Naive thymus-derived CD4-positive, alpha-beta T cell (primary cell): Measurements from ENCODE around the gene PTPN13. TPM values are rescaled to one million over a fixed set of nuclear protein-coding genes. Genes with fewer than 3 reads are reported as not detected.

ENCODE experiments used
- ATAC-seq: fragments of 150-1000 bp; cut with Tn5 transposase; 2 replicates; pipeline ENCODE4 v1.10.0; 2021; ENCODE audit warnings: mild to moderate bottlenecking, moderate library complexity
- CTCF ChIA-PET: fragments of 350-600 bp; sonication (Branson Sonifier 250); formaldehyde crosslinking; loops from one replicate; lab custom pipeline; 2021; ENCODE audit warnings: antibody characterized with exemption; lab: Charles Lee
- POLR2A ChIA-PET: fragments of 350-600 bp; sonication (Branson Sonifier 250); formaldehyde crosslinking; loops from one replicate; lab custom pipeline; 2021; ENCODE audit warnings: antibody characterized with exemption, inconsistent platforms; lab: Charles Lee
- DNase-seq, 9 donors: peaks; one replicate each; pipeline versions ENCODE4 v3.0.0 to v3.0.0-alpha.2; 2020 to 2022; ENCODE audit warnings: mixed read lengths in 1 of 9
- H3K27ac ChIP-seq: one replicate; pipeline ENCODE4 v1.7.0; 2013; ENCODE audit warnings: mild to moderate bottlenecking, low read depth, low read length, moderate library complexity
- H3K27me3 ChIP-seq, 2 donors: one replicate each; pipeline ENCODE4 v1.7.0; 2013; ENCODE audit warnings: low read length in 2 of 2, mild to moderate bottlenecking in 2 of 2, moderate library complexity in 2 of 2; ENCODE audit not compliant: control insufficient read depth in 2 of 2, insufficient read depth in 2 of 2
- H3K36me3 ChIP-seq, 3 experiments: 1 replicate in 2 of 3; 2 replicates in 1 of 3; pipeline ENCODE4 v1.7.0; 2013; ENCODE audit warnings: low read length in 3 of 3, mild to moderate bottlenecking in 3 of 3, moderate library complexity in 1 of 3; ENCODE audit not compliant: insufficient read depth in 3 of 3, control insufficient read depth in 2 of 3
- H3K4me1 ChIP-seq, 2 donors: one replicate each; pipeline ENCODE4 v1.7.0; 2013; ENCODE audit warnings: low read length in 2 of 2, mild to moderate bottlenecking in 2 of 2, moderate library complexity in 1 of 2; ENCODE audit not compliant: control insufficient read depth in 2 of 2, insufficient read depth in 2 of 2
- H3K4me3 ChIP-seq: 2 replicates; pipeline ENCODE4 v1.7.0; 2013; ENCODE audit warnings: mild to moderate bottlenecking, low read length
- H3K9me3 ChIP-seq, 3 experiments: 1 replicate in 2 of 3; 2 replicates in 1 of 3; pipeline ENCODE4 v1.7.0; 2013; ENCODE audit warnings: low read length in 3 of 3; ENCODE audit not compliant: control insufficient read depth in 2 of 3
- H3K27ac Mint-ChIP-seq, 9 donors: one replicate each; pipeline ENCODE4 v1.8.0; 2020 to 2022; ENCODE audit warnings: mixed read lengths in 9 of 9, mild to moderate bottlenecking in 8 of 9, moderate library complexity in 5 of 9, inconsistent platforms in 2 of 9
- H3K27me3 Mint-ChIP-seq, 5 donors: one replicate each; pipeline ENCODE4 v1.8.0; 2021 to 2022; ENCODE audit warnings: mixed read lengths in 5 of 5, mild to moderate bottlenecking in 1 of 5
- H3K36me3 Mint-ChIP-seq, 5 donors: one replicate each; pipeline ENCODE4 v1.8.0; 2020 to 2022; ENCODE audit warnings: mixed read lengths in 5 of 5, mild to moderate bottlenecking in 3 of 5, inconsistent platforms in 1 of 5
- H3K4me1 Mint-ChIP-seq, 7 donors: one replicate each; pipeline ENCODE4 v1.8.0; 2020 to 2022; ENCODE audit warnings: mixed read lengths in 7 of 7, mild to moderate bottlenecking in 3 of 7, inconsistent platforms in 1 of 7
- H3K4me3 Mint-ChIP-seq, 10 donors: one replicate each; pipeline ENCODE4 v1.8.0; 2020 to 2022; ENCODE audit warnings: mild to moderate bottlenecking in 10 of 10, mixed read lengths in 10 of 10, moderate library complexity in 6 of 10, inconsistent platforms in 2 of 10
- H3K9me3 Mint-ChIP-seq, 11 donors: one replicate each; pipeline ENCODE4 v1.8.0; 2020 to 2022; ENCODE audit warnings: mixed read lengths in 11 of 11, mild to moderate bottlenecking in 4 of 11, inconsistent platforms in 1 of 11, moderate library complexity in 1 of 11
- intact Hi-C, 2 donors: fragments of 100-400 bp; cut with micrococcal nuclease; formaldehyde crosslinking; loops; one replicate each; pipeline ENCODE4 v1.15.1; 2023
- polyA plus RNA-seq, 2 donors: library from polyadenylated mRNA; unstranded; fragments of 300-500 nt; fragmentation: Illumina TruSeq; gene quantifications; one replicate each; pipeline ENCODE4 v1.2.3, GENCODE V29; 2021
- total RNA-seq, 6 experiments: library from RNA in 5 of 6; stranded (reverse) in 5 of 6; gene quantifications; 1 replicate in 5 of 6; 2 replicates in 1 of 6; pipeline ENCODE4 v1.2.3 and lab custom pipeline; 2021 to 2026

Gene PTPN13
- total and polyA plus RNA-seq, 7 experiments from 2014 or later, result 0.05 to 4.5 (median 0.21) TPM; not detected in 3

DNA sequence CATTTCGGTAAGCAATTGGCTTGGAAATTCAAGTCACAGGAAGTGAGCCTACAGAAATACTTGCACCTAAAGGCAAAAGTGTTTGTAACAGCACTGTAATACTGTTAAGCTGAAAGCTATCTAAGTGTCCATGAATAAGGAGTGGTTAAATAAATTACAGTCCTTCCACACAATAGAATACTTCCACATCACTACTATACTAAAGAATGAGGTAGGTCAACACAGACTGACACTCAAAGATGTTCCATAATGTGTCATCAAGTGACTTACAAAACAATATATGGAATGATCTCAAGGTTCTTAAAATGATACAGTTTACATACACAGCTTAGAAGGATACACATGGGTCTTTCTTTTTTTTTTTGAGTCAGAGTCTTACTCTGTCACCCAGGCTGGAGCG lies 228.0 kb downstream of the PTPN13 start:
- Mint-ChIP-seq H3K9me3 (peaks cover 0 to 2% (median 0%) of the 10 kb centered on the region in 11 donors), H3K4me3 (no peak overlapping the region), H3K27ac (no peak overlapping the region), H3K4me1 (peaks cover 0 to 1% (median 0%) of the 10 kb centered on the region in 7 donors), H3K27me3 (peaks cover 0 to 5% (median 0%) of the 10 kb centered on the region in 5 donors), H3K36me3 (peaks cover 0 to 4% (median 0%) of the 10 kb centered on the region in 5 donors)
- H3K4me3 ChIP-seq, result no peak overlapping the region
- ChIA-PET POLR2A (interaction anchor here (0.7 kb wide), 1 partner anchor 226 kb away, joined by 3 read pairs; no protein-coding TSS in a partner anchor), CTCF (no interaction called here)
- H3K27ac ChIP-seq, result no peak overlapping the region
- ATAC-seq (no peak), DNase-seq (no peak)
- no peaks in the 10 kb centered on the region for H3K27me3 ChIP-seq
- intact Hi-C loops, result no loop called here
- no peaks in the 10 kb centered on the region for H3K9me3 ChIP-seq
- no peaks in the 10 kb centered on the region for H3K36me3 ChIP-seq
- no peaks in the 10 kb centered on the region for H3K4me1 ChIP-seq

DNA sequence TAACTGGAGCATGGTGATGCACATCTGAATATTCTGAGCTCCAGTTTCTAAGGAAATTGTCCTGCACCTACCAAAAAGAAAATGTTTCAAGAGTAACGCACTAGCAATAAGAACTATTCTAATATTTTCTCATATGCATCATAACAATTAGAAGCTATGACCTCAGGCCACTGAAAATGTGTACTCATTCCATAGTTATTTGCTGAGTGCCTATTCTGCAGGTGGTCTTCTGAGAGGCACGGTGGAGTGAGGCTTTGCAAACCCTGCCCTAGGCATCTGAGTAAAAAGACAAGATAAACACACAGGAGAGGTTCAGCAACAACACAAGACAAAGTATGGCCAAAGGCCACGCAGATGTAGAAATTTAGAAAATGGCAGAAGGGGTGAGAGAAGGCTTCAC lies 231.4 kb downstream of the PTPN13 start:
- no peak for ATAC-seq
- Mint-ChIP-seq H3K4me1 (no peaks in the 10 kb centered on the region), H3K27me3 (peaks cover 0 to 4% (median 0%) of the 10 kb centered on the region in 5 donors), H3K9me3 (peaks cover 0 to 2% (median 0%) of the 10 kb centered on the region in 11 donors), H3K4me3 (no peak overlapping the region), H3K36me3 (no peaks in the 10 kb centered on the region), H3K27ac (no peak overlapping the region)
- ChIA-PET POLR2A (no interaction called here), CTCF (no interaction called here)
- Histone ChIP-seq H3K27me3 (no peaks in the 10 kb centered on the region), H3K36me3 (no peaks in the 10 kb centered on the region), H3K4me1 (no peaks in the 10 kb centered on the region), H3K27ac (no peak overlapping the region), H3K4me3 (no peak overlapping the region), H3K9me3 (no peaks in the 10 kb centered on the region)
- no peak for DNase-seq
- intact Hi-C loops, result no loop called here

DNA sequence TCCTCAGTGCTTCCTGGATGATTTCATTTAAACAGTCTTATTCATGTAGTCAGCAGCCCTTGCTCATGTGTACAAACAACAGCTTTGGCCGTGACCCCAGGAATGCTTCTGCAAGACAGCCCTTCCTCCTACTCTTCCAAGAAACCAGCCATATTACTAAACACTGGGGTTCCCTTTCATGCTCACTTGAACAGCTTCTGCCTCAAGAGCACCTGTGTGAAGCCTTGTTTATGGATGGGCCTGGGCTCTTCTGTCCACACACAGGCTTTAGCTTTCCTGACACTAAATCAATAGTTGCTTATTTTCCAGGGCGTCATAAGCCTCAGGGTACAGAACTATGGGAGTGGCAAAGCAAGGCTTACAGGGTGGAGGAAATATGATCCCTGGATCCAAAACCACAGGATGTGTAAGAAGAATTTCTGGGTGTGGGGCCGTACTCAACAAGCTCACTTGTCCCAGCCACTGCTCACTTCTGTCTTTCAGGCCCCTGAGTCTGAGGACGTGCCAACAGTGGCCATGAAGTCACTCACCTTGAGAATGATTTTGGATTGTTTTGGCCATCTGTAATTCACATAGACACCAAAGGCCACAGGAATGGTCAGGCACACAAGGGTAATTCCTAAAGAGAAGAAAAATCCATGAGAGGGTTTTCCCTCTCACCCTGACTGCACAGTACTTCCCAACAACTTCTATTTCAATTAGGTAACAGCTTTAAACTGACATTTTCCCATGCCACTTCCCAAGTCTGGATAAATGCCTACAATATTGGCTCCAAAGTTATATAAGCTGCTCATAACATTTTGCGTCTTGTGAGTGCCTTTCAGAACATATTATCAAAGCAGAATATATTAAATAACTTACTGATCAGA lies 237.4 kb downstream of the PTPN13 start:
- no peak overlapping the region for H3K27ac Mint-ChIP-seq
- H3K9me3 Mint-ChIP-seq, result peaks cover 0 to 2% (median 0%) of the 10 kb centered on the region in 11 donors
- Histone ChIP-seq H3K27ac (no peak overlapping the region), H3K36me3 (no peaks in the 10 kb centered on the region), H3K4me3 (no peak overlapping the region), H3K4me1 (no peaks in the 10 kb centered on the region), H3K9me3 (no peaks in the 10 kb centered on the region), H3K27me3 (no peaks in the 10 kb centered on the region)
- ChIA-PET CTCF (no interaction called here), POLR2A (no interaction called here)
- intact Hi-C loops, result no loop called here
- H3K4me1 Mint-ChIP-seq, result no peaks in the 10 kb centered on the region
- H3K36me3 Mint-ChIP-seq, result no peaks in the 10 kb centered on the region
- ATAC-seq, result no peak
- H3K4me3 Mint-ChIP-seq, result no peak overlapping the region
- DNase-seq, result no peak
- H3K27me3 Mint-ChIP-seq, result peaks cover 0 to 8% (median 5%) of the 10 kb centered on the region in 5 donors

DNA sequence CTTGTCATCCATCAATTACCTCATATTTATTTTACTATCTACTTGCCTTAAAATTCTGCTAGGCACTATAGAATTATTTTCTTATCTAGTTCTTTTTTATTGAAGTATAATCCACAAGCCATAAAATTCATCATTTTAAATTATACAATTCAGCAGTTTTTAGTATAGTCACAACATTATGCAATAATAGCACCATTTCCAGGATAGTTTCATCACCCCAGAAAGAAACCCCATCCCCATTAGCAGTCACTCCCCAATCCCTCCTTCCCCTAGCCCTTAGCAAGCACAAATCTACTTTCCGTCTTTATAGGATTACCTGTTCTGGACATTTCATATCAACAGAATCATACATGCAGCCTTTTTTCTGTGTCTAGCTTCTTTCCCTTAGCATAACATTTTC lies 239.5 kb downstream of the PTPN13 start:
- Mint-ChIP-seq H3K4me3 (no peak overlapping the region), H3K27ac (no peak overlapping the region), H3K4me1 (no peaks in the 10 kb centered on the region), H3K36me3 (no peaks in the 10 kb centered on the region), H3K27me3 (peaks cover 0 to 9% (median 7%) of the 10 kb centered on the region in 5 donors), H3K9me3 (no peaks in the 10 kb centered on the region)
- intact Hi-C loops, result no loop called here
- no peak overlapping the region for H3K4me3 ChIP-seq
- DNase-seq (no peak), ATAC-seq (no peak)
- ChIA-PET POLR2A (no interaction called here), CTCF (no interaction called here)
- no peaks in the 10 kb centered on the region for H3K4me1 ChIP-seq
- no peaks in the 10 kb centered on the region for H3K36me3 ChIP-seq
- H3K27me3 ChIP-seq, result no peaks in the 10 kb centered on the region
- H3K27ac ChIP-seq, result no peak overlapping the region
- no peaks in the 10 kb centered on the region for H3K9me3 ChIP-seq

DNA sequence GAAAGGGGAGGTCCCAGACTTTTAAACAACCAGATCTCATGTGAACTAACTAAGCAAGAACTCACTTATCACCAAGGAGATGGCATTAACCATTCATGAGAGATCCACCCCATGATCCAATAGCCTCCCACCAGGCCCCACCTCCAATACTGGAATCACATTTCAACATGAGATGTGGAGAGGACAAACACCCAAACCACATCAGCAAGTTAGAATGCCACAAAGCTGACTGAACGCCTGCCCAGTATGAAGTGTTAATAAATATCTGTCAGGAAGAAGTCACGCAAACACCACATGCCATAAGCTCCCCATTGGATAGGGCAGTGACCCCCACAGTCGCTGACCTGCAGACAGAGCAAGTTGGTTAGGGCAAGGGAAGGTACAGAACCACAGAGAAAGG lies 240.8 kb downstream of the PTPN13 start:
- ATAC-seq (no peak), DNase-seq (no peak)
- H3K4me3 Mint-ChIP-seq, result no peak overlapping the region
- POLR2A ChIA-PET, result no interaction called here
- intact Hi-C loops, result no loop called here
- Histone ChIP-seq H3K4me3 (no peak overlapping the region), H3K27me3 (no peaks in the 10 kb centered on the region), H3K27ac (no peak overlapping the region), H3K36me3 (no peaks in the 10 kb centered on the region), H3K4me1 (no peaks in the 10 kb centered on the region), H3K9me3 (no peaks in the 10 kb centered on the region)
- CTCF ChIA-PET, result no interaction called here
- H3K4me1 Mint-ChIP-seq, result no peaks in the 10 kb centered on the region
- no peak overlapping the region for H3K27ac Mint-ChIP-seq
- H3K36me3 Mint-ChIP-seq, result no peaks in the 10 kb centered on the region
- peaks cover 0 to 9% (median 5%) of the 10 kb centered on the region in 5 donors for H3K27me3 Mint-ChIP-seq
- H3K9me3 Mint-ChIP-seq, result no peaks in the 10 kb centered on the region

DNA sequence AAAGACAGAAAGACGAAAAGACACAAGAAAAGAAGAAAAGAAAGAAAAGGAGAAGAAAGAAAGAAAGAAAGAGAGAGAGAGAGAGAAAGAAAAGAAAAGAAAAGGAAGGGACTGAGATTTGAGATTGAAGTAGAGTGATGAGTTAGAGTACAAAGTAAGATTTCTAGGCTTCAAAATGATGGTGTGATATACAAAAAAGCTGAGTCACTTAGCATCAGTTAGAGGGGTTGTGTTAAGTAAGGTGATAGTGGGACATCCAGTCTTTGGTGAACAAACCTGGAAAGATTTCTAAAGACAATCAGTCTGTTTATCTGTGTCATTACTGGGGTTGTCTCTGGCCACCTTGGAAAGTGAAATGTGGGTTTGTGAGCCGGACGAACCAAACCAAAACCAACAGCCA lies 241.6 kb downstream of the PTPN13 start:
- H3K9me3 ChIP-seq, result no peaks in the 10 kb centered on the region
- POLR2A ChIA-PET, result no interaction called here
- intact Hi-C loops, result no loop called here
- H3K4me1 ChIP-seq, result no peaks in the 10 kb centered on the region
- Mint-ChIP-seq H3K4me3 (no peak overlapping the region), H3K9me3 (no peaks in the 10 kb centered on the region), H3K27ac (no peak overlapping the region), H3K27me3 (peaks cover 0 to 9% (median 5%) of the 10 kb centered on the region in 5 donors), H3K4me1 (no peaks in the 10 kb centered on the region), H3K36me3 (no peaks in the 10 kb centered on the region)
- H3K27ac ChIP-seq, result no peak overlapping the region
- ATAC-seq (no peak), DNase-seq (no peak)
- H3K4me3 ChIP-seq, result no peak overlapping the region
- H3K36me3 ChIP-seq, result no peaks in the 10 kb centered on the region
- no peaks in the 10 kb centered on the region for H3K27me3 ChIP-seq
- CTCF ChIA-PET, result no interaction called here
